Sigmoid colon (tissue), 7 donors: Measurements from ENCODE around the gene MAGI2. TPM values are rescaled to one million over a fixed set of nuclear protein-coding genes. Genes with fewer than 3 reads are reported as not detected.

ENCODE experiments used
- DNase-seq: peaks from one replicate; pipeline ENCODE4 v3.0.0-alpha.2; 2019
- H3K27ac ChIP-seq, 4 donors: fragments of 200-600 bp; sonication (generic); one replicate each; pipeline ENCODE4 v1.5.1; 2016 to 2019; ENCODE audit warnings: mild to moderate bottlenecking in 1 of 4
- H3K27me3 ChIP-seq, 3 donors: fragments of 200-600 bp; sonication (generic); one replicate each; pipeline ENCODE4 v1.5.1; 2019; ENCODE audit warnings: mild to moderate bottlenecking in 1 of 3
- H3K36me3 ChIP-seq, 4 donors: fragments of 200-600 bp; sonication (generic); one replicate each; pipeline ENCODE4 v1.5.1; 2016 to 2019
- H3K4me1 ChIP-seq, 4 donors: fragments of 200-600 bp; sonication (generic); one replicate each; pipeline ENCODE4 v1.5.1; 2017 to 2019
- H3K4me3 ChIP-seq, 4 donors: fragments of 200-600 bp; sonication (generic); one replicate each; pipeline ENCODE4 v1.5.1; 2017 to 2019; ENCODE audit warnings: mild to moderate bottlenecking in 2 of 4, moderate library complexity in 1 of 4
- H3K9me3 ChIP-seq, 4 donors: fragments of 200-600 bp in 3 of 4; sonication (generic) in 3 of 4; one replicate each; pipeline versions ENCODE4 v1.5.1 to v1.6.1; 2013 to 2019
- EP300 ChIP-seq, 4 donors: sonication (generic); formaldehyde crosslinking; IDR thresholded peaks; one replicate each; pipeline ENCODE4 v1.6.1; 2017; ENCODE audit warnings: antibody characterized with exemption in 4 of 4
- POLR2A ChIP-seq, 2 donors: fragments of 450-650 bp; IDR thresholded peaks; one replicate each; pipeline ENCODE4 v1.6.1; 2016; ENCODE audit warnings: antibody characterized with exemption in 2 of 2, mild to moderate bottlenecking in 2 of 2, moderate library complexity in 2 of 2
- POLR2AphosphoS5 ChIP-seq, 4 donors: sonication (generic); formaldehyde crosslinking; IDR thresholded peaks; one replicate each; pipeline ENCODE4 v1.6.1; 2017; ENCODE audit warnings: antibody characterized with exemption in 4 of 4
- WGBS, 2 donors: extraction: QIAGEN DNeasy Blood & Tissue Kit; methylation state at CpG; one replicate each; pipeline ENCODE4 v1.1.7; 2013; 5-methylcytosine and 5-hydroxymethylcytosine counted together
- intact Hi-C: fragments of 100-400 bp; cut with DNase I; formaldehyde crosslinking; loops from one replicate; pipeline ENCODE4 v1.15.1; 2023
- polyA plus RNA-seq, 3 donors: library from polyadenylated mRNA; stranded (reverse); fragments of 200-250 nt; gene quantifications; one replicate each; pipeline ENCODE4 v1.2.3, GENCODE V29; 2013
- total RNA-seq, 4 donors: library from RNA; depleted of rRNA; stranded (reverse); fragments of >200 nt; gene quantifications; one replicate each; pipeline ENCODE4 v1.1.0, GENCODE V29; 2016
- TF ChIP-seq, protein P1 (sequence below), 4 experiments: fragments of 450-650 bp in 3 of 4; fragments of 200-600 bp in 1 of 4; IDR thresholded peaks; one replicate each; pipeline ENCODE4 v1.5.1; 2016 to 2019; ENCODE audit warnings: antibody characterized with exemption in 4 of 4, mild to moderate bottlenecking in 3 of 4, moderate library complexity in 2 of 4
- donor health status: healthy with polysubstance abuse.
- donor health status: Bipolar disorder and iron deficiency.
- donor health status: healthy.

Gene MAGI2
- total and polyA plus RNA-seq, 7 donors: 0.69 to 26.9 (median 14.7) TPM

DNA sequence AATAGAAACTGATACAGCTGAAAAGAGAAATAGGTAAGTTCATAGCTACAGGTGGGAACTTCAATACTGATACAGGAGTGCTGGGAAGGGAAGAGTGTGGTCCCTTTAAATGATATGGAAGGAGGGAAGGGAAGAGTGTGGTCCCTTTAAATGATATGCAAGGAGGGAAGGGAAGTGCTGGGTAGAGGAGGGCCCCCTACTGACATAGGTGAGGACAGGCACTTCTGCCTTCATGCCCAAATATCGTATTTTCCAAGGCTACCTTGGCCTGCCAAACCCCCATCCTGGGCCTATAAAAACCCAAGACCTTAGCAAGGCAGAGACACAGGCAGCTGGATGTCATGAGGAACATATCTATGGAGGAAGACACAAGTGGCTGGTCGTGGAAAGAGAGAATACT lies 92.3 kb downstream of the MAGI2 start:
- 28 to 70% methylated on average over 2 of the region's 2 CpGs for WGBS, 2 donors
- Histone ChIP-seq H3K4me1 (no peaks in the 10 kb centered on the region), H3K4me3 (no peak overlapping the region), H3K9me3 (no peaks in the 10 kb centered on the region), H3K36me3 (no peaks in the 10 kb centered on the region), H3K27ac (no peak overlapping the region), H3K27me3 (no peaks in the 10 kb centered on the region)
- intact Hi-C loops: loop anchor here (10.0 kb wide), 1 partner anchor 66 kb away; no protein-coding TSS in a partner anchor
- TF ChIP-seq, protein P1, sequence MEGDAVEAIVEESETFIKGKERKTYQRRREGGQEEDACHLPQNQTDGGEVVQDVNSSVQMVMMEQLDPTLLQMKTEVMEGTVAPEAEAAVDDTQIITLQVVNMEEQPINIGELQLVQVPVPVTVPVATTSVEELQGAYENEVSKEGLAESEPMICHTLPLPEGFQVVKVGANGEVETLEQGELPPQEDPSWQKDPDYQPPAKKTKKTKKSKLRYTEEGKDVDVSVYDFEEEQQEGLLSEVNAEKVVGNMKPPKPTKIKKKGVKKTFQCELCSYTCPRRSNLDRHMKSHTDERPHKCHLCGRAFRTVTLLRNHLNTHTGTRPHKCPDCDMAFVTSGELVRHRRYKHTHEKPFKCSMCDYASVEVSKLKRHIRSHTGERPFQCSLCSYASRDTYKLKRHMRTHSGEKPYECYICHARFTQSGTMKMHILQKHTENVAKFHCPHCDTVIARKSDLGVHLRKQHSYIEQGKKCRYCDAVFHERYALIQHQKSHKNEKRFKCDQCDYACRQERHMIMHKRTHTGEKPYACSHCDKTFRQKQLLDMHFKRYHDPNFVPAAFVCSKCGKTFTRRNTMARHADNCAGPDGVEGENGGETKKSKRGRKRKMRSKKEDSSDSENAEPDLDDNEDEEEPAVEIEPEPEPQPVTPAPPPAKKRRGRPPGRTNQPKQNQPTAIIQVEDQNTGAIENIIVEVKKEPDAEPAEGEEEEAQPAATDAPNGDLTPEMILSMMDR (IDR thresholded peaks at IDR 0.05): no peak
- TF ChIP-seq EP300 (IDR thresholded peaks at IDR 0.05): no peak
- no peak for TF ChIP-seq POLR2A (IDR thresholded peaks at IDR 0.05)
- no peak for TF ChIP-seq POLR2AphosphoS5 (IDR thresholded peaks at IDR 0.05)
- no peak for DNase-seq

DNA sequence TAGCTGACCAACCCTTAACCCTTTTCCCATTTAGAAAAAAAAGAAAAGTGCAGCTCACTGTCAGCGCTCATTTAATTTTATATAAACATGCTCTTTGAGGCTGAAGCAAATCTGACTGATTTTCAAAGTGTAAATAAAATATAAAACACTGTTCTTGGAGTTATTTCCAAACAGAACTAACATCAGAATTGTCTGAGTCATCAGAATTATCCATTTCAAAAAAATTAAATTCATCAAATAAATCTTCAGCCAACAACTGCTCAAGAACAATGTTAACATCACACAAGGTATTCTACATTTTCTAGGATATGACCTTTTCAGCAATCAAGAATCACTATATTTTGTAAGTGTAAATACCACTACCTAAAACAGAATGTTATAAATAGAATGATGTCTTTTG lies 93.6 kb downstream of the MAGI2 start:
- WGBS, 2 donors: 77 to 88% methylated on average over 1 of the region's 1 CpG
- Histone ChIP-seq H3K9me3 (no peaks in the 10 kb centered on the region), H3K27ac (no peak overlapping the region), H3K36me3 (no peaks in the 10 kb centered on the region), H3K4me1 (no peaks in the 10 kb centered on the region), H3K27me3 (no peaks in the 10 kb centered on the region), H3K4me3 (no peak overlapping the region)
- intact Hi-C loops: loop anchor here (10.0 kb wide), 1 partner anchor 65 kb away; no protein-coding TSS in a partner anchor
- no peak for DNase-seq
- TF ChIP-seq EP300 (IDR thresholded peaks at IDR 0.05) (no peak), POLR2A (IDR thresholded peaks at IDR 0.05) (no peak), POLR2AphosphoS5 (IDR thresholded peaks at IDR 0.05) (no peak)
- TF ChIP-seq, protein P1 (IDR thresholded peaks at IDR 0.05): no peak

DNA sequence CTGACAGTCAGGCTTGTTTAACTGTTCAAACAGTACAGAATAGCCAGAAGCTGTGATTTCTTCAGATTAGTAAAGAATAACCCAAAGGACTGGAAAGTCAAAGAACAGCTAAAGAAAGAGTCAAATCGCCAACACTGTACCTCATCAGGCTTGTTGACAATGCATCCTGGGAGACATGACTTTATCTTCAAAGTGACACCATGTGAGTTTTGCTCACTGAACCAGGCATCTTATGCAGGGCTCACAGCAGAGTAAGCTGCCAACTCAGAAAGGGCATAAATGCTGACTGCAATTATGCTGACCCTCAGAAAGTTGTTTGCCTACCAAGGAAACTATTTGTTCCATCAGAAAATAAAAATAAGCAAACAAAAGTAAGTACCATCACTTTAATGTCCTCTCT lies 96.4 kb downstream of the MAGI2 start:
- H3K4me3 ChIP-seq: no peak overlapping the region
- no peak for TF ChIP-seq POLR2A (IDR thresholded peaks at IDR 0.05)
- no peak for TF ChIP-seq POLR2AphosphoS5 (IDR thresholded peaks at IDR 0.05)
- TF ChIP-seq EP300 (IDR thresholded peaks at IDR 0.05): no peak
- TF ChIP-seq, protein P1 (IDR thresholded peaks at IDR 0.05): no peak
- intact Hi-C loops: no loop called here
- H3K36me3 ChIP-seq: no peaks in the 10 kb centered on the region
- H3K27ac ChIP-seq: no peak overlapping the region
- no peak for DNase-seq
- H3K4me1 ChIP-seq: peaks cover 0 to 10% (median 7%) of the 10 kb centered on the region in 4 donors
- no peaks in the 10 kb centered on the region for H3K27me3 ChIP-seq
- WGBS, 2 donors: 72 to 91% methylated on average over 1 of the region's 1 CpG
- no peaks in the 10 kb centered on the region for H3K9me3 ChIP-seq

DNA sequence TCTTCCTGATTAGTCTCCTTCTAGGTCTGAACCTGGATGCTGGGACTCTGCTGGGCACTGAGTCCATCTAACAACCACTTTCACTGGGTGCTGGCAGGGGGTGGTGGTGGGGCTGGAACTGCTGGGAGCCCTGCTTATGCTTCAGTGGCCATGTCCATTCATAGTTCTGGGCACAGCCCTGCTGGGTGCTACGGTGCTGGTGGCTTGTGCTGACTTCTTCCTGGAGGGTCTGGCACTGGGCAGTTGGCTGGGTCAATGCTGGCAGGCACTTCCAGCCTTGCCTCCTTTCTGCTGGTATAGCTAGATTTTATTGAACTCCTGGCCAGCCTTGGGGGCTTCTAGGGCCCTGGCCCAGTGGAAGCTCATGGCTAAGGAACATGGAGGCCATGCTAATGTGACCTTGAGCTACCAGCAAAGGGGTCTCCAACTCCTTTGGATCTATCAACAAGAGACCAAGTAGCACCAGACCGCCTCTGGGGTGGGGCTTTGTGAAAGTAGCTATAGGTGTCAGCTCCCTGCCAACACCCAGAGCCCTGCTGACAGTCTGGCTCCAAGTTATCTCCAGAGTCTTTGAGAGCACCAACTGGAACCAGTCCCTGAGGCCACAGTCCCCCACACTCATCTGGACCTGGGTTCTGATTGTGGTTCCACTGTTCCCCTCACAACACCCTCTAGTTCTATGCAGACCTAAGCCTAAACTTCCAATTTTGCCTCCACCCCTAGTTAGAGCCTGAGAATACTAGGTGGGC lies 99.6 kb downstream of the MAGI2 start:
- Histone ChIP-seq H3K4me1 (peaks cover 0 to 18% (median 9%) of the 10 kb centered on the region in 4 donors), H3K27ac (no peak overlapping the region), H3K36me3 (no peaks in the 10 kb centered on the region), H3K27me3 (no peaks in the 10 kb centered on the region), H3K9me3 (no peaks in the 10 kb centered on the region), H3K4me3 (no peak overlapping the region)
- intact Hi-C loops: no loop called here
- WGBS, 2 donors: 89 to 95% methylated on average over 2 of the region's 2 CpGs
- TF ChIP-seq EP300 (IDR thresholded peaks at IDR 0.05) (no peak), POLR2AphosphoS5 (IDR thresholded peaks at IDR 0.05) (no peak), POLR2A (IDR thresholded peaks at IDR 0.05) (no peak)
- TF ChIP-seq, protein P1 (IDR thresholded peaks at IDR 0.05): no peak
- DNase-seq: no peak
